IMR-90 (cell line): ENCODE measurements around the gene NAGS. TPM values are rescaled to one million over a fixed set of nuclear protein-coding genes. Genes with fewer than 3 reads are reported as not detected.

Experiments
- ATAC-seq: fragments of 200-7000 bp; cut with Tn5 transposase; 2 replicates; pipeline ENCODE4 v1.9.1; 2020; ENCODE audit warnings: low read depth, mild to moderate bottlenecking, moderate library complexity
- BruUV-seq: library from RNA; stranded (reverse); fragments of 400-500 nt; replicated peaks from 2 replicates; lab custom pipeline; 2021; lab: Mats Ljungman, UMichigan
- CTCF ChIA-PET: fragments of 300-600 bp; formaldehyde crosslinking; extraction: SDS; loops from one replicate; lab custom pipeline; 2021; ENCODE audit warnings: antibody characterized with exemption; lab: Yijun Ruan, JAX
- POLR2A ChIA-PET: fragments of 300-600 bp; sonication (Branson Sonifier 250); formaldehyde crosslinking; loops from one replicate; lab custom pipeline; 2022; ENCODE audit warnings: antibody characterized with exemption; ENCODE audit not compliant: unreplicated experiment; lab: Charles Lee
- DNase-seq: peaks from one replicate; pipeline ENCODE4 v3.0.0; 2013
- H2AFZ ChIP-seq: replicated peaks from 2 replicates; pipeline ENCODE3; 2013; ENCODE audit warnings: low read length, mild to moderate bottlenecking; ENCODE audit not compliant: poor library complexity
- H2AK5ac ChIP-seq: 2 replicates; pipeline ENCODE4 v1.6.1; 2013; ENCODE audit warnings: low read depth, low read length, inconsistent platforms
- H2AK9ac ChIP-seq: replicated peaks from 2 replicates; pipeline ENCODE3; 2013; ENCODE audit warnings: mild to moderate bottlenecking, low read depth, low read length, moderate library complexity; ENCODE audit not compliant: poor library complexity
- H2BK120ac ChIP-seq: 2 replicates; pipeline ENCODE4 v1.6.1; 2013; ENCODE audit warnings: low read depth, low read length, inconsistent platforms
- H2BK15ac ChIP-seq: 3 replicates; pipeline ENCODE4 v1.6.1; 2013; ENCODE audit warnings: low read depth, low read length, inconsistent platforms
- H2BK20ac ChIP-seq: 2 replicates; pipeline ENCODE4 v1.6.1; 2013; ENCODE audit warnings: low read depth, mild to moderate bottlenecking, inconsistent platforms, low read length, moderate library complexity
- H2BK5ac ChIP-seq: 2 replicates; pipeline ENCODE4 v1.6.1; 2013; ENCODE audit warnings: mild to moderate bottlenecking, low read depth, low read length, inconsistent platforms; ENCODE audit not compliant: poor library complexity, severe bottlenecking
- H3K14ac ChIP-seq: replicated peaks from 2 replicates; pipeline ENCODE4 v1.6.1; 2013; ENCODE audit warnings: low read depth, low read length, inconsistent platforms
- H3K18ac ChIP-seq: 2 replicates; pipeline ENCODE4 v1.6.1; 2013; ENCODE audit warnings: low read depth, low read length, control low read depth
- H3K23ac ChIP-seq: 2 replicates; pipeline ENCODE4 v1.6.1; 2013; ENCODE audit warnings: low read depth, low read length, inconsistent platforms
- H3K27ac ChIP-seq: 2 replicates; pipeline ENCODE4 v1.5.1; 2013; ENCODE audit warnings: mild to moderate bottlenecking, control low read depth, low read length; ENCODE audit not compliant: insufficient read depth
- H3K27me3 ChIP-seq: 2 replicates; pipeline ENCODE4 v1.6.1; 2013; ENCODE audit warnings: low read length; ENCODE audit not compliant: control insufficient read depth, insufficient read depth
- H3K36me3 ChIP-seq: 2 replicates; pipeline ENCODE4 v1.6.1; 2013; ENCODE audit warnings: low read length, mixed read lengths; ENCODE audit not compliant: control insufficient read depth, insufficient read depth
- H3K4ac ChIP-seq: 2 replicates; pipeline ENCODE4 v1.6.1; 2013; ENCODE audit warnings: low read depth, low read length, inconsistent platforms
- H3K4me1 ChIP-seq: 2 replicates; pipeline ENCODE4 v1.6.1; 2013; ENCODE audit warnings: low read length, mixed read lengths; ENCODE audit not compliant: control insufficient read depth, insufficient read depth
- H3K4me2 ChIP-seq: 2 replicates; pipeline ENCODE4 v1.6.1; 2013; ENCODE audit warnings: low read depth, mild to moderate bottlenecking, control low read depth, low read length, moderate library complexity
- H3K4me3 ChIP-seq: 2 replicates; pipeline ENCODE4 v1.5.1; 2013; ENCODE audit warnings: low read depth, mild to moderate bottlenecking, control low read depth, low read length, moderate library complexity; ENCODE audit not compliant: insufficient read depth
- H3K56ac ChIP-seq: 2 replicates; pipeline ENCODE4 v1.6.1; 2013; ENCODE audit warnings: low read length, inconsistent platforms; ENCODE audit not compliant: insufficient read depth; ENCODE audit errors: extremely low read depth
- H3K79me1 ChIP-seq, 2 experiments: 2 replicates each; pipeline ENCODE4 v1.6.1; 2013; ENCODE audit warnings: low read length in 2 of 2, inconsistent platforms in 1 of 2, low read depth in 1 of 2
- H3K9ac ChIP-seq: 2 replicates; pipeline ENCODE4 v1.6.1; 2013; ENCODE audit warnings: low read depth, low read length, control low read depth
- H3K9me1 ChIP-seq: 2 replicates; pipeline ENCODE4 v1.6.1; 2013; ENCODE audit warnings: low read length, inconsistent platforms; ENCODE audit not compliant: insufficient read depth
- H3K9me3 ChIP-seq: 2 replicates; pipeline ENCODE4 v1.6.1; 2013; ENCODE audit warnings: low read length; ENCODE audit not compliant: control insufficient read depth, insufficient read depth
- H4K20me1 ChIP-seq: 2 replicates; pipeline ENCODE4 v1.6.1; 2013; ENCODE audit warnings: low read length, inconsistent platforms; ENCODE audit not compliant: insufficient read depth
- H4K5ac ChIP-seq: 2 replicates; pipeline ENCODE4 v1.6.1; 2013; ENCODE audit warnings: mild to moderate bottlenecking, low read depth, low read length, control low read depth
- H4K8ac ChIP-seq, 2 experiments: 2 replicates each; pipeline ENCODE4 v1.6.1; 2013; ENCODE audit warnings: low read depth in 2 of 2, low read length in 2 of 2, control low read depth in 1 of 2, inconsistent platforms in 1 of 2
- H4K91ac ChIP-seq: 2 replicates; pipeline ENCODE4 v1.6.1; 2013; ENCODE audit warnings: low read depth, low read length, inconsistent platforms; ENCODE audit not compliant: insufficient read depth
- BHLHE40 ChIP-seq: fragments of 150-350 bp; IDR thresholded peaks from 2 replicates; pipeline ENCODE4 v1.6.1; 2016; ENCODE audit warnings: mild to moderate bottlenecking, low read depth, low read length
- CEBPB ChIP-seq: IDR thresholded peaks from 2 replicates; pipeline ENCODE4 v1.6.1; 2012; ENCODE audit warnings: low read depth, low read length, improper control_type of control experiment
- CHD1 ChIP-seq: IDR thresholded peaks from 2 replicates; pipeline ENCODE4 v1.6.1; 2012; ENCODE audit warnings: low read depth, low read length, improper control_type of control experiment
- CTCF ChIP-seq: conservative IDR thresholded peaks from 2 replicates; pipeline ENCODE4 v1.5.1; 2012; ENCODE audit warnings: mild to moderate bottlenecking, low read depth, low read length, improper control_type of control experiment
- ELK1 ChIP-seq: fragments of 150-350 bp; IDR thresholded peaks from 2 replicates; pipeline ENCODE4 v1.6.1; 2016; ENCODE audit warnings: low read depth, mild to moderate bottlenecking, low read length, moderate library complexity, borderline replicate concordance
- FOS ChIP-seq: fragments of 150-350 bp; IDR thresholded peaks from 2 replicates; pipeline ENCODE4 v1.6.1; 2016; ENCODE audit warnings: low read depth, low read length
- MAFK ChIP-seq: IDR thresholded peaks from 2 replicates; pipeline ENCODE4 v1.6.1; 2012; ENCODE audit warnings: low read depth, low read length, improper control_type of control experiment
- MAZ ChIP-seq: IDR thresholded peaks from 2 replicates; pipeline ENCODE4 v1.6.1; 2012; ENCODE audit warnings: low read depth, mild to moderate bottlenecking, low read length, improper control_type of control experiment, moderate library complexity, borderline replicate concordance
- MXI1 ChIP-seq: IDR thresholded peaks from 2 replicates; pipeline ENCODE4 v1.6.1; 2012; ENCODE audit warnings: low read depth, mild to moderate bottlenecking, low read length, moderate library complexity, borderline replicate concordance
- NFE2L2 ChIP-seq: fragments of 150-350 bp; IDR thresholded peaks from 2 replicates; pipeline ENCODE4 v1.6.1; 2016; ENCODE audit warnings: low read depth, mild to moderate bottlenecking, low read length
- POLR2A ChIP-seq: IDR thresholded peaks from 2 replicates; pipeline ENCODE4 v1.6.1; 2012; ENCODE audit warnings: mild to moderate bottlenecking, low read depth, low read length
- RAD21 ChIP-seq: IDR thresholded peaks from 2 replicates; pipeline ENCODE4 v1.6.1; 2012; ENCODE audit warnings: low read length, improper control_type of control experiment
- RCOR1 ChIP-seq: IDR thresholded peaks from 2 replicates; pipeline ENCODE4 v1.6.1; 2012; ENCODE audit warnings: mild to moderate bottlenecking, low read length, improper control_type of control experiment; ENCODE audit not compliant: insufficient replicate concordance
- RFX5 ChIP-seq: IDR thresholded peaks from 2 replicates; pipeline ENCODE4 v1.8.0; 2012; ENCODE audit warnings: low read depth, mild to moderate bottlenecking, low read length, moderate library complexity
- SMC3 ChIP-seq: fragments of 150-350 bp; IDR thresholded peaks from 2 replicates; pipeline ENCODE4 v1.6.1; 2016; ENCODE audit warnings: low read depth, mild to moderate bottlenecking, antibody characterized with exemption, low read length, moderate library complexity
- USF2 ChIP-seq: fragments of 150-350 bp; IDR thresholded peaks from 2 replicates; pipeline ENCODE4 v1.6.1; 2017; ENCODE audit warnings: mild to moderate bottlenecking, antibody characterized with exemption, low read length, low read depth
- WGBS, 2 experiments: methylation state at CpG; one replicate each; pipeline versions ENCODE4 v1.1.5 to v1.1.7; 2013; ENCODE audit warnings: missing lambda C conversion rate in 2 of 2; ENCODE audit not compliant: insufficient read length in 1 of 2; ENCODE audit errors: extremely low coverage in 2 of 2; 5-methylcytosine and 5-hydroxymethylcytosine counted together
- dilution Hi-C: fragments of 300-500 bp; cut with HindIII; formaldehyde crosslinking; loops from one replicate; pipeline ENCODE4 v1.14.3; 2018; ENCODE audit warnings: low sequenced_read_pairs; ENCODE audit not compliant: unreplicated experiment
- in situ Hi-C: fragments of 300-500 bp; cut with MboI; formaldehyde crosslinking; loops from 3 replicates; pipeline ENCODE4 v1.14.3; 2019; ENCODE audit warnings: low sequenced_read_pairs, inconsistent platforms, mixed read lengths
- intact Hi-C: fragments of 100-400 bp; cut with micrococcal nuclease; formaldehyde crosslinking; loops from 2 replicates; pipeline ENCODE4 v1.10.0; 2022
- polyA plus RNA-seq, 3 experiments: library from polyadenylated mRNA; depleted of rRNA; stranded (reverse); fragments of >200 nt; gene quantifications; 2 replicates each; pipeline ENCODE4 v1.2.3, GENCODE V29; 2012; ENCODE audit warnings: low replicate concordance in 1 of 3
- total RNA-seq: library from RNA; depleted of rRNA; stranded (reverse); fragments of >200 nt; gene quantifications from 2 replicates; pipeline ENCODE4 v1.2.3, GENCODE V29; 2012

The NAGS gene
- total and polyA plus RNA-seq, 2 of the 4 experiments (the other 2 are of a cell fraction) = 0.54 to 0.99 TPM

GRCh38 chr17:43998552-43998951, 5.9 kb upstream of the NAGS start:
- no peak overlapping the region for H3K4me3 ChIP-seq
- in situ Hi-C loops (no loop called here), dilution Hi-C loops (no loop called here), intact Hi-C loops (no loop called here)
- no peak overlapping the region for H4K5ac ChIP-seq
- H2BK5ac ChIP-seq = no peak overlapping the region
- peaks cover 4% of the 10 kb centered on the region for H3K4me1 ChIP-seq
- no peak overlapping the region for H3K23ac ChIP-seq
- H2BK120ac ChIP-seq = no peak overlapping the region
- no peaks in the 10 kb centered on the region for H3K36me3 ChIP-seq
- no peak overlapping the region for H4K8ac ChIP-seq
- no peaks in the 10 kb centered on the region for H3K9me3 ChIP-seq
- no peak overlapping the region for H3K4ac ChIP-seq
- TF ChIP-seq RAD21 = no peak
- no peak for TF ChIP-seq SMC3
- no peak for TF ChIP-seq NFE2L2
- no peak for TF ChIP-seq BHLHE40
- TF ChIP-seq RFX5 = no peak
- TF ChIP-seq POLR2A = no peak
- no peak for TF ChIP-seq MXI1
- TF ChIP-seq CHD1 = no peak
- TF ChIP-seq CEBPB = no peak
- no peak for TF ChIP-seq MAZ
- no peak for TF ChIP-seq RCOR1
- TF ChIP-seq FOS = no peak
- TF ChIP-seq USF2 = no peak
- no peak for TF ChIP-seq CTCF
- no peak for TF ChIP-seq ELK1
- no peak for TF ChIP-seq MAFK
- H3K18ac ChIP-seq = no peak overlapping the region
- H2BK15ac ChIP-seq = no peak overlapping the region
- no CpG with 5 or more reads among the region's 3 CpGs for WGBS, 2 experiments
- no peaks in the 10 kb centered on the region for H3K79me1 ChIP-seq
- DNase-seq (peak; percentile 66), ATAC-seq (no peak)
- H2BK20ac ChIP-seq = no peak overlapping the region
- H3K56ac ChIP-seq = no peak overlapping the region
- H3K27ac ChIP-seq = no peak overlapping the region
- H3K14ac ChIP-seq = no peak overlapping the region
- ChIA-PET CTCF (no interaction called here), POLR2A (no interaction called here)
- no peaks in the 10 kb centered on the region for H4K20me1 ChIP-seq
- peaks cover 6% of the 10 kb centered on the region for H3K9me1 ChIP-seq
- no peak overlapping the region for H2AK9ac ChIP-seq
- H2AK5ac ChIP-seq = no peak overlapping the region
- peaks cover 18% of the 10 kb centered on the region for H3K27me3 ChIP-seq
- no peak overlapping the region for H3K4me2 ChIP-seq
- no TSS peak for BruUV-seq
- H3K9ac ChIP-seq = no peak overlapping the region
- no peak overlapping the region for H2AFZ ChIP-seq
- no peak overlapping the region for H4K91ac ChIP-seq
